CD8-positive, alpha-beta memory T cell (primary cell): Measurements from ENCODE around the gene ARSA. TPM values are rescaled to one million over a fixed set of nuclear protein-coding genes. Genes with fewer than 3 reads are reported as not detected.

Source experiments
- CTCF ChIA-PET: fragments of 350-600 bp; sonication (Branson Sonifier 250); formaldehyde crosslinking; loops from one replicate; lab custom pipeline; 2021; ENCODE audit warnings: antibody characterized with exemption; lab: Charles Lee
- POLR2A ChIA-PET: fragments of 350-600 bp; sonication (Branson Sonifier 250); formaldehyde crosslinking; loops from one replicate; lab custom pipeline; 2021; ENCODE audit warnings: antibody characterized with exemption; lab: Charles Lee
- DNase-seq, 5 donors: peaks; one replicate each; pipeline versions ENCODE4 v3.0.0 to v3.0.0-alpha.2; 2020 to 2022; ENCODE audit warnings: mixed read lengths in 1 of 5
- H3K27ac ChIP-seq: one replicate; pipeline ENCODE4 v1.7.0; 2013; ENCODE audit warnings: low read depth, mild to moderate bottlenecking, low read length, moderate library complexity
- H3K27me3 ChIP-seq: 2 replicates; pipeline ENCODE4 v1.7.0; 2013; ENCODE audit warnings: low read length, mild to moderate bottlenecking; ENCODE audit not compliant: insufficient read depth, poor library complexity, severe bottlenecking
- H3K36me3 ChIP-seq: 2 replicates; pipeline ENCODE4 v1.7.0; 2013; ENCODE audit warnings: mild to moderate bottlenecking, low read length, moderate library complexity; ENCODE audit not compliant: insufficient read depth
- H3K4me1 ChIP-seq: 2 replicates; pipeline ENCODE4 v1.7.0; 2013; ENCODE audit warnings: mild to moderate bottlenecking, low read length, moderate library complexity; ENCODE audit not compliant: insufficient read depth
- H3K4me3 ChIP-seq: 2 replicates; pipeline ENCODE4 v1.7.0; 2013; ENCODE audit warnings: mild to moderate bottlenecking, low read length
- H3K9me3 ChIP-seq: 2 replicates; pipeline ENCODE4 v1.7.0; 2013; ENCODE audit warnings: mild to moderate bottlenecking, low read length
- H3K27ac Mint-ChIP-seq, 8 donors: one replicate each; pipeline ENCODE4 v1.8.0; 2020 to 2021; ENCODE audit warnings: mixed read lengths in 8 of 8, mild to moderate bottlenecking in 6 of 8, inconsistent platforms in 3 of 8, moderate library complexity in 3 of 8
- H3K27me3 Mint-ChIP-seq, 2 donors: one replicate each; pipeline ENCODE4 v1.8.0; 2020 to 2021; ENCODE audit warnings: mixed read lengths in 2 of 2, mild to moderate bottlenecking in 1 of 2, moderate library complexity in 1 of 2
- H3K36me3 Mint-ChIP-seq, 3 donors: one replicate each; pipeline ENCODE4 v1.8.0; 2020 to 2021; ENCODE audit warnings: mixed read lengths in 3 of 3, inconsistent platforms in 1 of 3, mild to moderate bottlenecking in 1 of 3
- H3K4me1 Mint-ChIP-seq, 3 donors: one replicate each; pipeline ENCODE4 v1.8.0; 2020 to 2021; ENCODE audit warnings: mixed read lengths in 3 of 3, inconsistent platforms in 1 of 3, mild to moderate bottlenecking in 1 of 3
- H3K4me3 Mint-ChIP-seq, 7 donors: one replicate each; pipeline ENCODE4 v1.8.0; 2020 to 2021; ENCODE audit warnings: mixed read lengths in 7 of 7, mild to moderate bottlenecking in 6 of 7, moderate library complexity in 4 of 7, inconsistent platforms in 2 of 7
- H3K9me3 Mint-ChIP-seq, 5 donors: one replicate each; pipeline ENCODE4 v1.8.0; 2020 to 2022; ENCODE audit warnings: mixed read lengths in 5 of 5, mild to moderate bottlenecking in 3 of 5, moderate library complexity in 2 of 5, inconsistent platforms in 1 of 5
- polyA plus RNA-seq: library from polyadenylated mRNA; unstranded; fragments of 300-500 nt; fragmentation: Illumina TruSeq; gene quantifications from one replicate; pipeline ENCODE4 v1.2.3, GENCODE V29; 2021
- total RNA-seq, 2 experiments: library from RNA; stranded (reverse); gene quantifications; one replicate each; pipeline ENCODE4 v1.2.3, GENCODE V29; 2021

Gene ARSA
- total and polyA plus RNA-seq, 3 experiments from 2014 or later: 10.6 to 25.3 (median 23.6) TPM

- Histone ChIP-seq H3K27me3 (no peaks in the 10 kb centered on the region), H3K36me3 (peaks cover 5% of the 10 kb centered on the region), H3K27ac (no peak overlapping the region), H3K4me3 (no peak overlapping the region), H3K9me3 (no peaks in the 10 kb centered on the region), H3K4me1 (peaks cover 19% of the 10 kb centered on the region)
- ChIA-PET CTCF (interaction anchor here (1.0 to 1.4 kb wide), 2 partner anchors 22 to 59 kb away, joined by 4 to 6 read pairs; partner anchors contain the start of genes SCO2 and SYCE3), POLR2A (no interaction called here)
- Mint-ChIP-seq H3K27me3 (no peaks in the 10 kb centered on the region), H3K4me1 (peaks cover 11 to 32% (median 17%) of the 10 kb centered on the region in 3 donors), H3K9me3 (no peaks in the 10 kb centered on the region), H3K4me3 (peak overlapping the region; percentile 15 to 94 (median 80)), H3K36me3 (peaks cover 0 to 18% (median 0%) of the 10 kb centered on the region in 3 donors), H3K27ac (no peak overlapping the region)
- no peak for DNase-seq
Measured at GRCh38 chr22:50584106-50585096, 43.6 kb downstream of the ARSA start.

- peaks cover 19% of the 10 kb centered on the region for H3K4me1 ChIP-seq
- H3K9me3 ChIP-seq: no peaks in the 10 kb centered on the region
- POLR2A ChIA-PET: interaction anchor here (0.9 to 1.9 kb wide), 4 partner anchors 38 to 86 kb away, joined by 3 to 12 read pairs (median 5); partner anchors contain the start of genes LMF2, NCAPH2 and SCO2
- H3K27ac ChIP-seq: peak overlapping the region; percentile 54
- peaks cover 5% of the 10 kb centered on the region for H3K36me3 ChIP-seq
- Mint-ChIP-seq H3K9me3 (no peaks in the 10 kb centered on the region), H3K36me3 (peaks cover 0 to 22% (median 0%) of the 10 kb centered on the region in 3 donors), H3K4me1 (peaks cover 11 to 32% (median 17%) of the 10 kb centered on the region in 3 donors), H3K27me3 (no peaks in the 10 kb centered on the region), H3K27ac (peak overlapping the region in 7 of 8 donors; percentile 55 to 88 (median 73)), H3K4me3 (peak overlapping the region; percentile 80 to 98 (median 92))
- no peak for DNase-seq
- no peaks in the 10 kb centered on the region for H3K27me3 ChIP-seq
- CTCF ChIA-PET: interaction anchor here (1.1 to 2.9 kb wide), 3 partner anchors 18 to 38 kb away, joined by 4 to 18 read pairs (median 5); partner anchors contain the start of gene SYCE3
- peak overlapping the region; percentile 89 for H3K4me3 ChIP-seq
Measured at GRCh38 chr22:50583294-50583861, 44.6 kb downstream of the ARSA start.

- POLR2A ChIA-PET: interaction anchor here (0.6 to 1.9 kb wide), 8 partner anchors 35 to 85 kb away, joined by 3 to 14 read pairs (median 5); partner anchors contain the start of genes ARSA, LMF2, NCAPH2 and SCO2
- Histone ChIP-seq H3K4me1 (peaks cover 19% of the 10 kb centered on the region), H3K9me3 (no peaks in the 10 kb centered on the region), H3K27me3 (no peaks in the 10 kb centered on the region), H3K36me3 (peaks cover 5% of the 10 kb centered on the region), H3K4me3 (peak within 1 kb of the TSS; percentile 89), H3K27ac (peak within 1 kb of the TSS; percentile 94)
- CTCF ChIA-PET: interaction anchor here (1.1 to 2.9 kb wide), 4 partner anchors 17 to 57 kb away, joined by 4 to 18 read pairs (median 8); partner anchors contain the start of genes SCO2 and SYCE3
- Mint-ChIP-seq H3K9me3 (no peaks in the 10 kb centered on the region), H3K36me3 (peaks cover 0 to 22% (median 0%) of the 10 kb centered on the region in 3 donors), H3K27me3 (no peaks in the 10 kb centered on the region), H3K27ac (peak within 1 kb of the TSS; percentile 88 to 99 (median 96)), H3K4me1 (peaks cover 11 to 32% (median 17%) of the 10 kb centered on the region in 3 donors), H3K4me3 (peak within 1 kb of the TSS; percentile 88 to 98 (median 94))
- DNase-seq: peak; percentile 97 to 99 (median 98)
Measured at GRCh38 chr22:50582493-50583293, 45.3 kb downstream of the ARSA start, which contains the start of gene CHKB. Gene CHKB (minus strand): TSS chr22:50582849. CDS start chr22:50582781, 68 bp downstream.

GRCh38 chr22:50581950-50582492 lies 45.9 kb downstream of the ARSA start:
- Mint-ChIP-seq H3K9me3 (no peaks in the 10 kb centered on the region), H3K27me3 (no peaks in the 10 kb centered on the region), H3K4me1 (peaks cover 16 to 39% (median 22%) of the 10 kb centered on the region in 3 donors), H3K4me3 (peak overlapping the region; percentile 88 to 98 (median 94)), H3K27ac (peak overlapping the region; percentile 65 to 96 (median 90)), H3K36me3 (peaks cover 0 to 25% (median 0%) of the 10 kb centered on the region in 3 donors)
- POLR2A ChIA-PET: interaction anchor here (0.6 to 1.9 kb wide), 7 partner anchors 34 to 84 kb away, joined by 3 to 14 read pairs (median 6); partner anchors contain the start of genes ARSA, LMF2, NCAPH2 and SCO2
- H3K27me3 ChIP-seq: no peaks in the 10 kb centered on the region
- H3K9me3 ChIP-seq: no peaks in the 10 kb centered on the region
- peak overlapping the region; percentile 83 for H3K4me3 ChIP-seq
- CTCF ChIA-PET: interaction anchor here (1.2 to 2.9 kb wide), 4 partner anchors 17 to 57 kb away, joined by 3 to 18 read pairs (median 8); partner anchors contain the start of genes SCO2 and SYCE3
- DNase-seq: peak in 1 of 5 donors; percentile 13
- H3K27ac ChIP-seq: peak overlapping the region; percentile 94
- peaks cover 5% of the 10 kb centered on the region for H3K36me3 ChIP-seq
- peaks cover 19% of the 10 kb centered on the region for H3K4me1 ChIP-seq

- Mint-ChIP-seq H3K4me3 (peak overlapping the region; percentile 85 to 94 (median 89)), H3K27ac (peak overlapping the region in 6 of 8 donors; percentile 79 to 96 (median 88)), H3K4me1 (peaks cover 16 to 42% (median 23%) of the 10 kb centered on the region in 3 donors), H3K36me3 (peaks cover 0 to 25% (median 0%) of the 10 kb centered on the region in 3 donors), H3K27me3 (no peaks in the 10 kb centered on the region), H3K9me3 (no peaks in the 10 kb centered on the region)
- Histone ChIP-seq H3K9me3 (no peaks in the 10 kb centered on the region), H3K4me3 (peak overlapping the region; percentile 83), H3K27me3 (no peaks in the 10 kb centered on the region), H3K4me1 (peaks cover 19% of the 10 kb centered on the region), H3K36me3 (peaks cover 5% of the 10 kb centered on the region), H3K27ac (peak overlapping the region; percentile 94)
- ChIA-PET CTCF (interaction anchor here (1.2 to 2.9 kb wide), 5 partner anchors 16 to 56 kb away, joined by 3 to 18 read pairs (median 5); partner anchors contain the start of genes SCO2 and SYCE3), POLR2A (interaction anchor here (0.6 to 1.9 kb wide), 4 partner anchors 33 to 67 kb away, joined by 3 to 14 read pairs (median 8); partner anchors contain the start of gene SCO2)
- no peak for DNase-seq
Measured at GRCh38 chr22:50581031-50581949, 46.7 kb downstream of the ARSA start.

GRCh38 chr22:50579752-50580151 lies 48.2 kb downstream of the ARSA start:
- Mint-ChIP-seq H3K4me3 (peak overlapping the region in 2 of 7 donors; percentile 23 to 50), H3K36me3 (peaks cover 0 to 33% (median 0%) of the 10 kb centered on the region in 3 donors), H3K27me3 (no peaks in the 10 kb centered on the region), H3K9me3 (no peaks in the 10 kb centered on the region), H3K27ac (peak overlapping the region in 3 of 8 donors; percentile 39 to 79 (median 69)), H3K4me1 (peaks cover 16 to 45% (median 23%) of the 10 kb centered on the region in 3 donors)
- peaks cover 19% of the 10 kb centered on the region for H3K4me1 ChIP-seq
- no peaks in the 10 kb centered on the region for H3K9me3 ChIP-seq
- H3K4me3 ChIP-seq: no peak overlapping the region
- CTCF ChIA-PET: no interaction called here
- peaks cover 5% of the 10 kb centered on the region for H3K36me3 ChIP-seq
- no peaks in the 10 kb centered on the region for H3K27me3 ChIP-seq
- DNase-seq: no peak
- POLR2A ChIA-PET: no interaction called here
- no peak overlapping the region for H3K27ac ChIP-seq
